ENCODE measurements around the gene LMNA. TPM values are rescaled to one million over a fixed set of nuclear protein-coding genes. Genes with fewer than 3 reads are reported as not detected.

Gene LMNA
- total and polyA plus RNA-seq, 10 of the 15 experiments (the other 5 are each of a cell fraction or from before 2014, with no cell fraction given) = 0.42 to 334 (median 81.1) TPM

DNA sequence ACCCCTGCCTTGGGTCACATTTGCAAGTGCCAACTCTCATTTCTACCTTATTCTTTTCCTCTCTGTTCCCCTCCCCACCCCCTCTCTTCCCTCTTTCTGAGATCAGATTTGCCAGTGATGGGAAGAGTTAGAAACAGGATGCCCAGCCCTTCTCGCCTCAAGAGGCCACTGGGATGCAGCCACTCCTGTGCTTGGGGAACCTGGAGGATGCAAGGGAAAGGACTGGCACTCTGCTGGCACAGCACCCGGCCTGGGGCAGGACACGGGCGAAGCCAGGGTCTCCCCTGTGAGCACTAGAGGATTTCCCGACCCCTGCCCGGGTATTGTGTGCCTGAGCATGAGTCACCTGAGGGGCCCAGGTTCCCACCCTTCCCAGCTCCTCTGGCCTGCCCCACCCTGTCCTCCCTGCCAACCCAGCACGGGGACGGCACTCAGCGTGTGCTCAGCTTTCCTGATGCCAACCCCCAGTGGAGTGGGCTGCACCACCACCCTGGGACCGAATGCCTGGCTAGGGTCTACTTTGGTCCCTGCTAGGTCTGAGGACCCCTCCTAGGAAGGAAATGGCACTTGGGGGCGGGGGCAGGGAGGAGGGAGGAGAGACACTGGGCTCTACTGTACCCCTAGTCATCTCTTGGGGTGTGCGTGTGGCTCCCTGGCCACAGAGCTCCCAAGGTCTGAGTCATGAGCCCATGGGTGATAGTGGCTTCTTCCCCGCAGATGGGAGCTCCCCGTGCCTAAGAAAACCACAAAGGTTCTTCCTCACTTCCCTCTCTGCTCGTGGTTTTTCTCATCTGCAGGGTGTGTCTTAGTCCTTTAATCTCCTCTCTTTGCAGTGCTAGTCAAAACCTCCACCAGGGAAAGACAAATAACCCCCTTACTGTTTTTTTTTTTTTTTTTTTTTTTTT is 12.4 kb downstream of the LMNA start (continued):
- TF ChIP-seq EED (IDR thresholded peaks at IDR 0.05; ENCODE audit: low read depth) (peak; percentile 99), BHLHE40 (IDR thresholded peaks at IDR 0.05; ENCODE audit: borderline replicate concordance in 1 of 2, low read depth in 2 of 2, low read length in 1 of 2) (peak; percentile 95 to 96), SMAD1 (IDR thresholded peaks at IDR 0.05; ENCODE audit: low read depth, partially characterized antibody) (no peak), ZBED1 (IDR thresholded peaks at IDR 0.05; ENCODE audit: borderline replicate concordance) (peak; percentile 90), TCF12 (IDR thresholded peaks at IDR 0.05; ENCODE audit: low read depth, low read length) (peak; percentile 85), SIX5 (IDR thresholded peaks at IDR 0.05; ENCODE audit: low read depth, low read length, severe bottlenecking) (no peak), SUPT20H (IDR thresholded peaks at IDR 0.05; ENCODE audit: borderline replicate concordance, control insufficient read depth, low read depth, low read length) (no peak)
- TF ChIP-seq, protein P1, sequence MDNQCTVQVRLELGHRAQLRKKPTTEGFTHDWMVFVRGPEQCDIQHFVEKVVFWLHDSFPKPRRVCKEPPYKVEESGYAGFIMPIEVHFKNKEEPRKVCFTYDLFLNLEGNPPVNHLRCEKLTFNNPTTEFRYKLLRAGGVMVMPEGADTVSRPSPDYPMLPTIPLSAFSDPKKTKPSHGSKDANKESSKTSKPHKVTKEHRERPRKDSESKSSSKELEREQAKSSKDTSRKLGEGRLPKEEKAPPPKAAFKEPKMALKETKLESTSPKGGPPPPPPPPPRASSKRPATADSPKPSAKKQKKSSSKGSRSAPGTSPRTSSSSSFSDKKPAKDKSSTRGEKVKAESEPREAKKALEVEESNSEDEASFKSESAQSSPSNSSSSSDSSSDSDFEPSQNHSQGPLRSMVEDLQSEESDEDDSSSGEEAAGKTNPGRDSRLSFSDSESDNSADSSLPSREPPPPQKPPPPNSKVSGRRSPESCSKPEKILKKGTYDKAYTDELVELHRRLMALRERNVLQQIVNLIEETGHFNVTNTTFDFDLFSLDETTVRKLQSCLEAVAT (IDR thresholded peaks at IDR 0.05) = peak; percentile 96
- TF ChIP-seq, protein P2, sequence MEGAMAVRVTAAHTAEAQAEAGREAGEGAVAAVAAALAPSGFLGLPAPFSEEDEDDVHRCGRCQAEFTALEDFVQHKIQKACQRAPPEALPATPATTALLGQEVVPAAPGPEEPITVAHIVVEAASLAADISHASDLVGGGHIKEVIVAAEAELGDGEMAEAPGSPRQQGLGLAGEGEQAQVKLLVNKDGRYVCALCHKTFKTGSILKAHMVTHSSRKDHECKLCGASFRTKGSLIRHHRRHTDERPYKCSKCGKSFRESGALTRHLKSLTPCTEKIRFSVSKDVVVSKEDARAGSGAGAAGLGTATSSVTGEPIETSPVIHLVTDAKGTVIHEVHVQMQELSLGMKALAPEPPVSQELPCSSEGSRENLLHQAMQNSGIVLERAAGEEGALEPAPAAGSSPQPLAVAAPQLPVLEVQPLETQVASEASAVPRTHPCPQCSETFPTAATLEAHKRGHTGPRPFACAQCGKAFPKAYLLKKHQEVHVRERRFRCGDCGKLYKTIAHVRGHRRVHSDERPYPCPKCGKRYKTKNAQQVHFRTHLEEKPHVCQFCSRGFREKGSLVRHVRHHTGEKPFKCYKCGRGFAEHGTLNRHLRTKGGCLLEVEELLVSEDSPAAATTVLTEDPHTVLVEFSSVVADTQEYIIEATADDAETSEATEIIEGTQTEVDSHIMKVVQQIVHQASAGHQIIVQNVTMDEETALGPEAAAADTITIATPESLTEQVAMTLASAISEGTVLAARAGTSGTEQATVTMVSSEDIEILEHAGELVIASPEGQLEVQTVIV (IDR thresholded peaks at IDR 0.05; ENCODE audit: borderline replicate concordance, partially characterized antibody) = no peak

Data from GM12878 (cell line).